WERI-Rb-1 (cell line): Measurements from ENCODE around the gene ATOSA.

Experiments used
- DNase-seq: peaks from one replicate; pipeline ENCODE4 v3.0.0-alpha.2; 2020
- H3K27ac ChIP-seq: fragments of 250-450 bp; sonication (Bioruptor Pico); 2 replicates; pipeline ENCODE4 v1.5.1; 2020; ENCODE audit warnings: mild to moderate bottlenecking, moderate library complexity
- H3K27me3 ChIP-seq: fragments of 250-450 bp; sonication (Bioruptor Pico); 2 replicates; pipeline ENCODE4 v1.5.1; 2021; ENCODE audit warnings: mild to moderate bottlenecking, low read depth, moderate library complexity; ENCODE audit not compliant: insufficient read depth, severe bottlenecking
- H3K36me3 ChIP-seq: fragments of 250-450 bp; sonication (Bioruptor Pico); 2 replicates; pipeline ENCODE4 v1.5.1; 2020; ENCODE audit warnings: mild to moderate bottlenecking, moderate library complexity
- H3K4me3 ChIP-seq: 2 replicates; pipeline ENCODE4 v1.5.1; 2011; ENCODE audit warnings: low read depth, mild to moderate bottlenecking, control low read depth, low read length
- H3K9me3 ChIP-seq: fragments of 250-450 bp; sonication (Bioruptor Pico); 2 replicates; pipeline ENCODE4 v1.5.1; 2021; ENCODE audit warnings: mild to moderate bottlenecking, moderate library complexity; ENCODE audit not compliant: severe bottlenecking
- TF ChIP-seq, protein P1 (sequence below): IDR thresholded peaks from 2 replicates; pipeline ENCODE4 v1.5.1; 2011; ENCODE audit warnings: low read depth, mild to moderate bottlenecking, control low read depth, inconsistent platforms, low read length

The ATOSA gene

DNA sequence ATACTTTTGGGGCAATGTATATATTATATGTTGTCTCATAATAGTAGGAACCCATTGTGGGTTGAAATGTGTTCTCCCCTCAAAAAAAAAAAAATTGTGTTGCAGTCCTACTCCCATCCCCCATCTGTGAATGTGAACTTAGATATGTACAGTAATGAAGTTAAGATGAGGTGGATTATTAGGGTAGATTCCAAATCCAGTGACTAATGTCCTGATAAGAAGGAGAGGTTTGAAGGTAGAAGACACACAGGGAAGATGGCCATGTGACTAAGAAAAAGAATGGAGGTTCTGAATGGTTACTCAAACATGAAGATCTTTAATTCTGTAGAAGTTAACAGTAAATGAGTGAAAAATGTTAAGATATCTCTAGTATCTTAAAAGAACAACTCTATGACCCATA is 3.0 kb upstream of the ATOSA start:
- no peak for DNase-seq
- TF ChIP-seq, protein P1, sequence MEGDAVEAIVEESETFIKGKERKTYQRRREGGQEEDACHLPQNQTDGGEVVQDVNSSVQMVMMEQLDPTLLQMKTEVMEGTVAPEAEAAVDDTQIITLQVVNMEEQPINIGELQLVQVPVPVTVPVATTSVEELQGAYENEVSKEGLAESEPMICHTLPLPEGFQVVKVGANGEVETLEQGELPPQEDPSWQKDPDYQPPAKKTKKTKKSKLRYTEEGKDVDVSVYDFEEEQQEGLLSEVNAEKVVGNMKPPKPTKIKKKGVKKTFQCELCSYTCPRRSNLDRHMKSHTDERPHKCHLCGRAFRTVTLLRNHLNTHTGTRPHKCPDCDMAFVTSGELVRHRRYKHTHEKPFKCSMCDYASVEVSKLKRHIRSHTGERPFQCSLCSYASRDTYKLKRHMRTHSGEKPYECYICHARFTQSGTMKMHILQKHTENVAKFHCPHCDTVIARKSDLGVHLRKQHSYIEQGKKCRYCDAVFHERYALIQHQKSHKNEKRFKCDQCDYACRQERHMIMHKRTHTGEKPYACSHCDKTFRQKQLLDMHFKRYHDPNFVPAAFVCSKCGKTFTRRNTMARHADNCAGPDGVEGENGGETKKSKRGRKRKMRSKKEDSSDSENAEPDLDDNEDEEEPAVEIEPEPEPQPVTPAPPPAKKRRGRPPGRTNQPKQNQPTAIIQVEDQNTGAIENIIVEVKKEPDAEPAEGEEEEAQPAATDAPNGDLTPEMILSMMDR, result no peak
- Histone ChIP-seq H3K27me3 (no peaks in the 10 kb centered on the region), H3K36me3 (no peaks in the 10 kb centered on the region; the same call in 1 of the 2 replicates), H3K9me3 (no peaks in the 10 kb centered on the region), H3K4me3 (no peak overlapping the region), H3K27ac (no peak overlapping the region)

DNA sequence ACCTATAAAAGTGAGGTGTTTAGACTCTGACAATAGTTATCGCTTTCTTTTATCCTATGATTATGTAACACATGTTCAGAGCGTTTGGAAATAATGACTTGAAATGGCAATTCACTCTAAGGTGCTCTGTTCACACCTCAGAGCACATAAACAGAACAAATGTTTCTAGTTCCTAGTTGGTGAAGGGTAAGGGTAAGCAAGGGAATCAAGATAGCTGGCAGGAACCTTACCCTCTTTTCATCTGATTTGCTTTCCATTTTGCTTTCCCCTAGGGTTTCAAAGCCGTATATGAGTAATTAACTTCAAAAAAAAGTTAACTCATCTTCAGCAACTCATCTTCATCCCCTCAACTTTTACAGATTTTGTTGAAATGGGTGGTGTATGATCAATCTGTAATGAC is 2.3 kb upstream of the ATOSA start:
- H3K36me3 ChIP-seq, result no peaks in the 10 kb centered on the region; the same call in 1 of the 2 replicates

DNA sequence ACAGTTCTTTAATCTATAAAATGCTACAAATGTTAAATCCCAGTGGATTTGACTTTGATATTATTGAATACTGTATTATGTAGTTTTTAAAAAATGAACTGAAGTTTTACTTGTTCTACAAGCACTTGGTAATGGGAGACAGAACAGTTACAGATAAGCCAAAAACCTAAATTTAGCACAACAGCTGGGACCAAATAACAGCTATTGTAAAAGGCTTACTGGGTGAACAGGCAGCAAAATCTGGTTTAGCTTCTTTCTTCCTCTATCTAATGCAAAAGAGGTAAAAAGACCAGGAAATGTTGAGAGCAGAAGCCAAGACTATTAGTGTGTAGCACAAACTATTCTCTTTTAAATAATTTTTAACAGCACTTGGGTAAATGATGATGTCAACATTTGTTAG is 1.6 kb upstream of the ATOSA start:
- Histone ChIP-seq H3K27me3 (no peaks in the 10 kb centered on the region), H3K27ac (no peak overlapping the region), H3K9me3 (no peaks in the 10 kb centered on the region), H3K4me3 (no peak overlapping the region), H3K36me3 (no peaks in the 10 kb centered on the region; the same call in 1 of the 2 replicates)
- TF ChIP-seq, protein P1, result no peak
- DNase-seq, result no peak

More for the DNA sequence above, 2.3 kb upstream of the ATOSA start:
- DNase-seq, result no peak
- Histone ChIP-seq H3K27me3 (no peaks in the 10 kb centered on the region), H3K4me3 (no peak overlapping the region), H3K9me3 (no peaks in the 10 kb centered on the region), H3K27ac (no peak overlapping the region)
- TF ChIP-seq, protein P1, result no peak

DNA sequence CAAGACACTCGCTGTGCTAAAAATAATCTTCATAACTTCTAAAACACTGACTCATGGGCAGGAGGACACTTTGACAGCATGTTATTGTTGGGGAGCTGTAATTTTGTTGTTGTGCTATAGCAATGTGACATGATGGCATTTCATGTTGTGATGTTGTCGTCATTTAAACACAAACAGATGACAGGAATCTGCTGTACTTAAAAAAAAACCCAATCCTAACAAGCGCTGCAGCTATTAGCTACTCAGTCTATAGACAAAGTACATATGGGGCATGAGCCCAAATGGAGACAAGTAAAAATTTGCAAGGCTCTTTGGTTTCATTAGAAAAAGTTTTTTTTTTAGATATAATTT is 828 bp upstream of the ATOSA start:
- H3K9me3 ChIP-seq, result no peaks in the 10 kb centered on the region
- no peaks in the 10 kb centered on the region; the same call in none of the 2 replicates for H3K36me3 ChIP-seq
- no peak overlapping the region for H3K27ac ChIP-seq
- peak overlapping the region; percentile 90 for H3K4me3 ChIP-seq
- no peaks in the 10 kb centered on the region for H3K27me3 ChIP-seq
- TF ChIP-seq, protein P1, result no peak
- DNase-seq, result no peak

DNA sequence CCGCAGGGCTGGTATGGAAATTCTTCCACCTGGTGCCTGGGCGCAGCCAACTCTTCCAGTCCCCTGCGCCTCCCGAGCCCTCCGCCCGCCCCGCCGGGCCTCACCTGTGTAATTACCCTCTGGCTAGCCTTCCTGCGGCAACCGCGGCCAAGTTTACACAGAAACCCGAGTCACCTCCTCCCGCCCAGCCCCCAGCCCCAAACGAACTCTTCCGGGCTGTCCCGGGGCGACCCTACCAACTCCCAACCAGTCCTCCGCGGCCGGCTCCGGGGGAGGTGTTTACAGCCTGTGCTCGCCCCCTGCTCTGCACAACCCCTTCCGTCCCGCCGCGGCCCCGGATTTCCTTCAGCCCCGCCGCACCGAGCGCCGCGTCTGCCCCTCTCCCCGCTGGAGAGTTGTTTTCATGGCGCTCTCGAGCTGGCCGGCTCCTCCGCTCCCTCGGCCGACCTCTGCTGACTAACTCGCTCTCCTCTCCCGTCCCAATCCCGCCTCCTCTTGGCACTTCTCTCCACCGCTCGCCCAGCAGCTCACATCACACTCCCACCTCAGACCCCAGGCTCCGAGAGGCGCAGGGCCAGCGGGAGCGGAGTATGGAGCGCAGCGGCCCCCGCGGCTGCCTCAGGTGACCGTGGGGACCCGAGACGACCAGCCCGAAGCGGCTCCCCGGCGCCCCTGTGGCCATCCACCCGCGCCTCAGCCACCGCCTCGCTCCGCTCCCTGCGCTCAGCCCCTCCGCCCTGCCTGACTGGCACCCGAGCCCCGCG is 538 bp downstream of the ATOSA start:
- Histone ChIP-seq H3K9me3 (no peaks in the 10 kb centered on the region), H3K27ac (peak overlapping the region; percentile 81), H3K36me3 (no peaks in the 10 kb centered on the region; the same call in none of the 2 replicates), H3K4me3 (peak overlapping the region; percentile 90), H3K27me3 (no peaks in the 10 kb centered on the region)
- TF ChIP-seq, protein P1, result no peak
- peak; percentile 76 for DNase-seq
